Measurements from ENCODE around the gene ARNT2.
"Not testable (repeated sequence)": the region's sequence is repeated elsewhere in the genome, so short reads cannot be mapped to it uniquely, and the experiment has no call there.

The ARNT2 gene

DNA sequence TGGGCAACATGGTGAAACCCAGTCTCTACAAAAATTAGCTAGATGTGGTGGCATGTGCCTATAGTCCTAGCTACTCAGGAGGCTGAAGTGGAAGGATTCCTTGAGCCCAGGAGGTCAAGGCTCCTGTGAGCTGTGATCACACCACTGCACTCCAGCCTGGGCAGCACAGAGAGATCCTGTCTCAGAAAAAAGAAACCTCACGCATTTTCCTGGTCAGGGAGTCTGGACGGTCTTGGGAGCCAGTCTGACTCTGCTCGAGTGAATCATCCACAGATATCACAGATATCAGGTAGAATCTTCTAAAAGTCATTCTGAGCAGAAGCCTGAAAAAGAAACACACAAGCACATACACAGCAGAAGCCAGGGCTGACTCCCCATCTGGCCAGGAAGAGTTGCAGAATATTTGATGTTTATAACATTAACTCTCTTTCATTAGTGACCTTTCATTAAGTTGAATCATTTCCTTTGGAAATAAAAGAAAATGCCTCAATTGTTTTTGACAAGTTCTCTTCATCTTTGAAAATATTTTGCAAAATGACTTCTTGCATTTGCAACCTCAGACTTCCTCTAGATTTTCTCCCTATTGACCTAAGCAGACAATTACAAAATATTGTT lies 234.5 kb downstream of the ARNT2 start:
- Mint-ChIP-seq H3K4me3 (no peak overlapping the region), H3K36me3 (ENCODE audit: insufficient read depth) (no peaks in the 10 kb centered on the region)
- DNase-seq, result no peak

DNA sequence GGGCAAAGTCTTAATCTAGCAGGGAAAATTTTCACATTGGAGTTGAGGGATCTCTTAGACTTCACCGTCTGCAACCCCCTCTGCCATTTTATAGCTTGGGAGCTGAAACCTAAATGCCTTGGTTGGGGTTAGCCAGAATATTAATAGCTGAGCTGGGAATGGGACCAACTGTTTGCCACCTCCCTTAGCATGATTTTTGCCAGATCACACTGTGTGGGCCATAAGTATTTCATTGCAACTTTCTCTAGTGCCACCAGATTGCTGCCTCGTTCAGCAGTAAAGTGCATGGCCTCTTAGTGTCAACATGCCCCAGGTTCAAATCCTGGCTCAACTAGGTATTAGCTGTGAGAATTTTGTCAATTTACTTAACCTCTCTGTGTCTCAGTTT lies 235.0 kb downstream of the ARNT2 start:
- no peak for ATAC-seq (replicated peaks)
- Mint-ChIP-seq H3K36me3 (ENCODE audit: insufficient read depth) (no peaks in the 10 kb centered on the region), H3K27me3 (peaks cover 4 to 34% of the 10 kb centered on the region in 2 donors), H3K27ac (no peak overlapping the region), H3K9me3 (no peaks in the 10 kb centered on the region), H3K4me3 (no peak overlapping the region), H3K4me1 (ENCODE audit: low read depth in 2 of 2) (no peaks in the 10 kb centered on the region)
- DNase-seq, result no peak

More for the DNA sequence above, 234.5 kb downstream of the ARNT2 start:
- Mint-ChIP-seq H3K4me1 (ENCODE audit: low read depth in 2 of 2) (no peaks in the 10 kb centered on the region), H3K27ac (no peak overlapping the region), H3K27me3 (peaks cover 4 to 35% of the 10 kb centered on the region in 2 donors), H3K9me3 (no peaks in the 10 kb centered on the region)
- ATAC-seq (replicated peaks), result no peak

DNA sequence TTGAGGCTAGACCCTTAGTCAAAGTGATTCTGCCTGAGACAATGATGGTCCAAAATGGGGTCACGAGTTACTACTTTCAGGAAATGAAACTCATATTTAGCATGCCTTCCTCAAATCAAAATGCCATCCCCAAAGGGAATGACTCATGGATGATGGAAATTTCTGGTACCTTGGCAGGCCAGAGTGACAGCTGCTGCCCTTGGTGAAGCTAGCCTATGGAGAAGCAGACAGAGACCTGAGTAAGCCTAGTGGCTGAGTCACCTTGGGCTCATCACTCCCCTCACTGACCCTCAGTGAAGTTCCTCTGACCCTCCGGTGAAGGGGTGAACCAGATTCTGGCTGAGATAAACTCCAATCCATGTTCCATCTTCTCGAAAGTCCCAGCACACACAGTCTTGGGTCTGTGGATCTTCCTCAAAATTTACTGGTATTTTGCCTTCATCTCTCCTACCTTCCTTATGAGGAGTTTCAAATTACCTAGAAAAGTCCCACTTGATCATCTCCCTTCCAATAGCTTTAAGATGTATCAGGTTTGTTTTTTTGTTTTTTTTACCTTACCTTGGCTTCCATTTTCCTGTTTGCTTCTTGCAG lies 236.4 kb downstream of the ARNT2 start:
- no peak overlapping the region for H3K4me3 Mint-ChIP-seq
- DNase-seq, result no peak
- H3K27me3 Mint-ChIP-seq, result peaks cover 4 to 32% of the 10 kb centered on the region in 2 donors
- ATAC-seq (replicated peaks), result no peak
- H3K9me3 Mint-ChIP-seq, result no peaks in the 10 kb centered on the region
- peaks cover 0 to 2% of the 10 kb centered on the region in 2 donors for H3K4me1 Mint-ChIP-seq (ENCODE audit: low read depth in 2 of 2)
- H3K36me3 Mint-ChIP-seq (ENCODE audit: insufficient read depth), result no peaks in the 10 kb centered on the region
- H3K27ac Mint-ChIP-seq, result no peak overlapping the region

DNA sequence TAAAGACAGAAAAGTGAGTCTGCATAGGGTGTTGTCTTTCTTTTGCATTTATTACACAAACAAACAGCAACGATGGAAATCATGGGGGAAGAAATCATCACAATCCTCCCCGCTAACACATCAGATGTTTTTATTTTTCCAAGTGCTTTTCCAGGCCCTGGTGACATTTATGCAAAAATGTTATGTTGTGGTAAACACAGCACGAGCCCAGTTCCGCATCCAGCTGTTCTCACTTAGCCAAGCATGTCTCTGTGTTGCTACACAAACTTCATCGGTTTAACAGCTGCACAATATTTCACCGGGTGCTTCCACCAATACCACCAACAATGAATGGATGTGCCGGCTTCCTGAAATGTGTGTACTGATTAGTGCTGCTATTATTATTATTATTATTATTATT lies 237.2 kb downstream of the ARNT2 start:
- peaks cover 5 to 30% of the 10 kb centered on the region in 2 donors for H3K27me3 Mint-ChIP-seq
- peaks cover 0 to 4% of the 10 kb centered on the region in 2 donors for H3K4me1 Mint-ChIP-seq (ENCODE audit: low read depth in 2 of 2)
- no peaks in the 10 kb centered on the region for H3K36me3 Mint-ChIP-seq (ENCODE audit: insufficient read depth)
- H3K4me3 Mint-ChIP-seq, result no peak overlapping the region
- H3K27ac Mint-ChIP-seq, result no peak overlapping the region
- H3K9me3 Mint-ChIP-seq, result no peaks in the 10 kb centered on the region
- no peak for DNase-seq
- no peak for ATAC-seq (replicated peaks)

DNA sequence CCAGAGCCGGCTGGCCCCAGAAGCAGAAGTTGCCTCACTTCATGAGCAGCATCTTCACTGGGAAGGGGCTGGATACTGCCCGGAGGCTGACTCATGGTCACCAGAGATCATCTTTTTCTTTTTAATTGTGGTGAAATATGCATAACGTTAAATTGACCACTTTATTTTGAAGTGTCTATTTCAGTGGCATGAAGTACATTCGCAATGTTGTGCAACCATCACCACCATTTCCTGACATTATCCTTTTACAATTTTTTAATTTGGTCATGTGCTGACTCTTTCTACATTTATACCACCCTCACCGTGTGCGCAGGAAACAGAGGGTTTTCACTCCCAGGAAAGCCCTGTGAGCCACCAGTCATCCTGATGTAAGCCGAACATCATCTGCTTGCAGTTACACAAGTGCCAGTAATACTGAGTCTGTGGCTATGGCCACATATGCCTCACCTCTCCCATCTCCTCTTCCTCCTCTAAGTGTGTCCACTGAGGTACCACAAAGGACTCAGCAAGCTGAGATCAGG lies 239.3 kb downstream of the ARNT2 start:
- Mint-ChIP-seq H3K27ac (no peak overlapping the region), H3K9me3 (no peaks in the 10 kb centered on the region), H3K4me3 (no peak overlapping the region), H3K36me3 (ENCODE audit: insufficient read depth) (no peaks in the 10 kb centered on the region), H3K4me1 (ENCODE audit: low read depth in 2 of 2) (peaks cover 0 to 4% of the 10 kb centered on the region in 2 donors), H3K27me3 (peaks cover 6 to 31% of the 10 kb centered on the region in 2 donors)
- DNase-seq, result no peak
- no peak for ATAC-seq (replicated peaks)

DNA sequence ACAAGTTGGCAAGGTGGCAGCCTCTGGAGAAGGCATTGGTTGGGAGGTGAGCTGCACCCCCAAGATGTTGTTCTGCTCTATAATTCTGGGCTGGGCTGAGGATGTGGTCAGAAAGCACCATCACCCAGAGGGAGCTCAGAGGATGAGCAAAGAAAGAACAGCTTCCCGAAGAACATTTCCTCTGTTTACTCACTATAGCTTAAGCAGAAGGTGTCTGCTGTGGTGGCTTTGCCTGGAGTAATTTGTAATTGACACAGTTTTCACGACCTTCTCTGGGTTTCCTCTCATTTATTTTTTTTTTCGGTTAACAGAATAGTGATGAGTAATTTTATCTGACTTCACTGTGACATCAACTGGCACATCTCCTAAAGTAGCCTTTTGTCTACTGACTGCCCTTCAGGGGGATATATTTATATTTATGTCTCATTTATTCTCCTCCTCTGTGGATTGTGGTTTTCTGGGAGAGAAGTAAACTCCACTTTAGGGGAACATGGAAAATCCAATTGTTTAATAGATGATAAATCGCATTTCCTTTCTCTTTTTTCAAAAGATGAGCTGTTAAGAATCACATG lies 241.4 kb downstream of the ARNT2 start:
- Mint-ChIP-seq H3K27ac (no peak overlapping the region), H3K9me3 (no peaks in the 10 kb centered on the region), H3K4me1 (ENCODE audit: low read depth in 2 of 2) (peaks cover 0 to 4% of the 10 kb centered on the region in 2 donors), H3K27me3 (peaks cover 6 to 31% of the 10 kb centered on the region in 2 donors), H3K4me3 (no peak overlapping the region), H3K36me3 (ENCODE audit: insufficient read depth) (no peaks in the 10 kb centered on the region)
- DNase-seq, result no peak
- ATAC-seq (replicated peaks), result no peak

DNA sequence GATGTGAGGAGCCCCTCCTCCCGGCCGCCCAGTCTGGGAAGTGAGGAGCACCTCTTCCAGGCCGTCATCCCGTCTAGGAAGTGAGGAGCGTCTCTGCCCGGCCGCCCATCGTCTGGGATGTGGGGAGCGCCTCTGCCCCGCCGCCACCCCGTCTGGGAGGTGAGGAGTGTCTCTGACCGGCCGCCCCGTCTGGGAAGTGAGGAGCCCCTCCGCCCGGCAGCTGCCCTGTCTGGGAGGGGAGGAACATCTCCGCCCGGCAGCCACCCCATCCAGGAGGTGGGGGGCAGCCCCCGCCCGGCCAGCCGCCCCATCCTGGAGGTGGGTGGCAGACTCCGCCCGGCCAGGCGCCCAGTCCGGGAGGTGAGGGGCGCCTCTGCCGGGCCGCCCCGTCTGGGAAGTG lies 243.2 kb downstream of the ARNT2 start:
- not testable (repeated sequence) for H3K36me3 Mint-ChIP-seq (ENCODE audit: insufficient read depth); DNase-seq; ATAC-seq (replicated peaks); H3K9me3 Mint-ChIP-seq; H3K4me3 Mint-ChIP-seq; H3K4me1 Mint-ChIP-seq (ENCODE audit: low read depth in 2 of 2); H3K27ac Mint-ChIP-seq
- peaks cover 6 to 31% of the 10 kb centered on the region in 2 donors for H3K27me3 Mint-ChIP-seq
